IMR-90 (cell line): Measurements from ENCODE around the gene VNN1. TPM values are rescaled to one million over a fixed set of nuclear protein-coding genes. Genes with fewer than 3 reads are reported as not detected.

Source experiments
- ATAC-seq: fragments of 200-7000 bp; cut with Tn5 transposase; 2 replicates; pipeline ENCODE4 v1.9.1; 2020; ENCODE audit warnings: low read depth, mild to moderate bottlenecking, moderate library complexity
- BruUV-seq: library from RNA; stranded (reverse); fragments of 400-500 nt; replicated peaks from 2 replicates; lab custom pipeline; 2021; lab: Mats Ljungman, UMichigan
- CTCF ChIA-PET: fragments of 300-600 bp; formaldehyde crosslinking; extraction: SDS; loops from one replicate; lab custom pipeline; 2021; ENCODE audit warnings: antibody characterized with exemption; lab: Yijun Ruan, JAX
- POLR2A ChIA-PET: fragments of 300-600 bp; sonication (Branson Sonifier 250); formaldehyde crosslinking; loops from one replicate; lab custom pipeline; 2022; ENCODE audit warnings: antibody characterized with exemption; ENCODE audit not compliant: unreplicated experiment; lab: Charles Lee
- DNase-seq: peaks from one replicate; pipeline ENCODE4 v3.0.0; 2013
- H2AFZ ChIP-seq: replicated peaks from 2 replicates; pipeline ENCODE3; 2013; ENCODE audit warnings: low read length, mild to moderate bottlenecking; ENCODE audit not compliant: poor library complexity
- H2AK5ac ChIP-seq: 2 replicates; pipeline ENCODE4 v1.6.1; 2013; ENCODE audit warnings: low read depth, low read length, inconsistent platforms
- H2AK9ac ChIP-seq: replicated peaks from 2 replicates; pipeline ENCODE3; 2013; ENCODE audit warnings: mild to moderate bottlenecking, low read depth, low read length, moderate library complexity; ENCODE audit not compliant: poor library complexity
- H2BK120ac ChIP-seq: 2 replicates; pipeline ENCODE4 v1.6.1; 2013; ENCODE audit warnings: low read depth, low read length, inconsistent platforms
- H2BK15ac ChIP-seq: 3 replicates; pipeline ENCODE4 v1.6.1; 2013; ENCODE audit warnings: low read depth, low read length, inconsistent platforms
- H2BK20ac ChIP-seq: 2 replicates; pipeline ENCODE4 v1.6.1; 2013; ENCODE audit warnings: low read depth, mild to moderate bottlenecking, inconsistent platforms, low read length, moderate library complexity
- H2BK5ac ChIP-seq: 2 replicates; pipeline ENCODE4 v1.6.1; 2013; ENCODE audit warnings: mild to moderate bottlenecking, low read depth, low read length, inconsistent platforms; ENCODE audit not compliant: poor library complexity, severe bottlenecking
- H3K14ac ChIP-seq: replicated peaks from 2 replicates; pipeline ENCODE4 v1.6.1; 2013; ENCODE audit warnings: low read depth, low read length, inconsistent platforms
- H3K18ac ChIP-seq: 2 replicates; pipeline ENCODE4 v1.6.1; 2013; ENCODE audit warnings: low read depth, low read length, control low read depth
- H3K23ac ChIP-seq: 2 replicates; pipeline ENCODE4 v1.6.1; 2013; ENCODE audit warnings: low read depth, low read length, inconsistent platforms
- H3K27ac ChIP-seq: 2 replicates; pipeline ENCODE4 v1.5.1; 2013; ENCODE audit warnings: mild to moderate bottlenecking, control low read depth, low read length; ENCODE audit not compliant: insufficient read depth
- H3K27me3 ChIP-seq: 2 replicates; pipeline ENCODE4 v1.6.1; 2013; ENCODE audit warnings: low read length; ENCODE audit not compliant: control insufficient read depth, insufficient read depth
- H3K36me3 ChIP-seq: 2 replicates; pipeline ENCODE4 v1.6.1; 2013; ENCODE audit warnings: low read length, mixed read lengths; ENCODE audit not compliant: control insufficient read depth, insufficient read depth
- H3K4ac ChIP-seq: 2 replicates; pipeline ENCODE4 v1.6.1; 2013; ENCODE audit warnings: low read depth, low read length, inconsistent platforms
- H3K4me1 ChIP-seq: 2 replicates; pipeline ENCODE4 v1.6.1; 2013; ENCODE audit warnings: low read length, mixed read lengths; ENCODE audit not compliant: control insufficient read depth, insufficient read depth
- H3K4me2 ChIP-seq: 2 replicates; pipeline ENCODE4 v1.6.1; 2013; ENCODE audit warnings: low read depth, mild to moderate bottlenecking, control low read depth, low read length, moderate library complexity
- H3K4me3 ChIP-seq: 2 replicates; pipeline ENCODE4 v1.5.1; 2013; ENCODE audit warnings: low read depth, mild to moderate bottlenecking, control low read depth, low read length, moderate library complexity; ENCODE audit not compliant: insufficient read depth
- H3K56ac ChIP-seq: 2 replicates; pipeline ENCODE4 v1.6.1; 2013; ENCODE audit warnings: low read length, inconsistent platforms; ENCODE audit not compliant: insufficient read depth; ENCODE audit errors: extremely low read depth
- H3K79me1 ChIP-seq, 2 experiments: 2 replicates each; pipeline ENCODE4 v1.6.1; 2013; ENCODE audit warnings: low read length in 2 of 2, inconsistent platforms in 1 of 2, low read depth in 1 of 2
- H3K9ac ChIP-seq: 2 replicates; pipeline ENCODE4 v1.6.1; 2013; ENCODE audit warnings: low read depth, low read length, control low read depth
- H3K9me1 ChIP-seq: 2 replicates; pipeline ENCODE4 v1.6.1; 2013; ENCODE audit warnings: low read length, inconsistent platforms; ENCODE audit not compliant: insufficient read depth
- H3K9me3 ChIP-seq: 2 replicates; pipeline ENCODE4 v1.6.1; 2013; ENCODE audit warnings: low read length; ENCODE audit not compliant: control insufficient read depth, insufficient read depth
- H4K20me1 ChIP-seq: 2 replicates; pipeline ENCODE4 v1.6.1; 2013; ENCODE audit warnings: low read length, inconsistent platforms; ENCODE audit not compliant: insufficient read depth
- H4K5ac ChIP-seq: 2 replicates; pipeline ENCODE4 v1.6.1; 2013; ENCODE audit warnings: mild to moderate bottlenecking, low read depth, low read length, control low read depth
- H4K8ac ChIP-seq, 2 experiments: 2 replicates each; pipeline ENCODE4 v1.6.1; 2013; ENCODE audit warnings: low read depth in 2 of 2, low read length in 2 of 2, control low read depth in 1 of 2, inconsistent platforms in 1 of 2
- H4K91ac ChIP-seq: 2 replicates; pipeline ENCODE4 v1.6.1; 2013; ENCODE audit warnings: low read depth, low read length, inconsistent platforms; ENCODE audit not compliant: insufficient read depth
- BHLHE40 ChIP-seq: fragments of 150-350 bp; IDR thresholded peaks from 2 replicates; pipeline ENCODE4 v1.6.1; 2016; ENCODE audit warnings: mild to moderate bottlenecking, low read depth, low read length
- CEBPB ChIP-seq: IDR thresholded peaks from 2 replicates; pipeline ENCODE4 v1.6.1; 2012; ENCODE audit warnings: low read depth, low read length, improper control_type of control experiment
- CHD1 ChIP-seq: IDR thresholded peaks from 2 replicates; pipeline ENCODE4 v1.6.1; 2012; ENCODE audit warnings: low read depth, low read length, improper control_type of control experiment
- FOS ChIP-seq: fragments of 150-350 bp; IDR thresholded peaks from 2 replicates; pipeline ENCODE4 v1.6.1; 2016; ENCODE audit warnings: low read depth, low read length
- MAFK ChIP-seq: IDR thresholded peaks from 2 replicates; pipeline ENCODE4 v1.6.1; 2012; ENCODE audit warnings: low read depth, low read length, improper control_type of control experiment
- MAZ ChIP-seq: IDR thresholded peaks from 2 replicates; pipeline ENCODE4 v1.6.1; 2012; ENCODE audit warnings: low read depth, mild to moderate bottlenecking, low read length, improper control_type of control experiment, moderate library complexity, borderline replicate concordance
- MXI1 ChIP-seq: IDR thresholded peaks from 2 replicates; pipeline ENCODE4 v1.6.1; 2012; ENCODE audit warnings: low read depth, mild to moderate bottlenecking, low read length, moderate library complexity, borderline replicate concordance
- NFE2L2 ChIP-seq: fragments of 150-350 bp; IDR thresholded peaks from 2 replicates; pipeline ENCODE4 v1.6.1; 2016; ENCODE audit warnings: low read depth, mild to moderate bottlenecking, low read length
- POLR2A ChIP-seq: IDR thresholded peaks from 2 replicates; pipeline ENCODE4 v1.6.1; 2012; ENCODE audit warnings: mild to moderate bottlenecking, low read depth, low read length
- RAD21 ChIP-seq: IDR thresholded peaks from 2 replicates; pipeline ENCODE4 v1.6.1; 2012; ENCODE audit warnings: low read length, improper control_type of control experiment
- RCOR1 ChIP-seq: IDR thresholded peaks from 2 replicates; pipeline ENCODE4 v1.6.1; 2012; ENCODE audit warnings: mild to moderate bottlenecking, low read length, improper control_type of control experiment; ENCODE audit not compliant: insufficient replicate concordance
- RFX5 ChIP-seq: IDR thresholded peaks from 2 replicates; pipeline ENCODE4 v1.8.0; 2012; ENCODE audit warnings: low read depth, mild to moderate bottlenecking, low read length, moderate library complexity
- SMC3 ChIP-seq: fragments of 150-350 bp; IDR thresholded peaks from 2 replicates; pipeline ENCODE4 v1.6.1; 2016; ENCODE audit warnings: low read depth, mild to moderate bottlenecking, antibody characterized with exemption, low read length, moderate library complexity
- WGBS, 2 experiments: methylation state at CpG; one replicate each; pipeline versions ENCODE4 v1.1.5 to v1.1.7; 2013; ENCODE audit warnings: missing lambda C conversion rate in 2 of 2; ENCODE audit not compliant: insufficient read length in 1 of 2; ENCODE audit errors: extremely low coverage in 2 of 2; 5-methylcytosine and 5-hydroxymethylcytosine counted together
- dilution Hi-C: fragments of 300-500 bp; cut with HindIII; formaldehyde crosslinking; loops from one replicate; pipeline ENCODE4 v1.14.3; 2018; ENCODE audit warnings: low sequenced_read_pairs; ENCODE audit not compliant: unreplicated experiment
- in situ Hi-C: fragments of 300-500 bp; cut with MboI; formaldehyde crosslinking; loops from 3 replicates; pipeline ENCODE4 v1.14.3; 2019; ENCODE audit warnings: low sequenced_read_pairs, inconsistent platforms, mixed read lengths
- intact Hi-C: fragments of 100-400 bp; cut with micrococcal nuclease; formaldehyde crosslinking; loops from 2 replicates; pipeline ENCODE4 v1.10.0; 2022
- polyA plus RNA-seq, 3 experiments: library from polyadenylated mRNA; depleted of rRNA; stranded (reverse); fragments of >200 nt; gene quantifications; 2 replicates each; pipeline ENCODE4 v1.2.3, GENCODE V29; 2012; ENCODE audit warnings: low replicate concordance in 1 of 3
- total RNA-seq: library from RNA; depleted of rRNA; stranded (reverse); fragments of >200 nt; gene quantifications from 2 replicates; pipeline ENCODE4 v1.2.3, GENCODE V29; 2012
- TF ChIP-seq, protein P1 (sequence below): fragments of 150-350 bp; IDR thresholded peaks from 2 replicates; pipeline ENCODE4 v1.6.1; 2016; ENCODE audit warnings: low read depth, mild to moderate bottlenecking, low read length, moderate library complexity, borderline replicate concordance
- TF ChIP-seq, protein P2 (sequence below): fragments of 150-350 bp; IDR thresholded peaks from 2 replicates; pipeline ENCODE4 v1.6.1; 2017; ENCODE audit warnings: mild to moderate bottlenecking, antibody characterized with exemption, low read length, low read depth
- TF ChIP-seq, protein P3 (sequence below): conservative IDR thresholded peaks from 2 replicates; pipeline ENCODE4 v1.5.1; 2012; ENCODE audit warnings: mild to moderate bottlenecking, low read depth, low read length, improper control_type of control experiment

VNN1 gene
- total and polyA plus RNA-seq, 2 of the 4 experiments (the other 2 are of a cell fraction): 0.07 TPM; not detected in 1

DNA sequence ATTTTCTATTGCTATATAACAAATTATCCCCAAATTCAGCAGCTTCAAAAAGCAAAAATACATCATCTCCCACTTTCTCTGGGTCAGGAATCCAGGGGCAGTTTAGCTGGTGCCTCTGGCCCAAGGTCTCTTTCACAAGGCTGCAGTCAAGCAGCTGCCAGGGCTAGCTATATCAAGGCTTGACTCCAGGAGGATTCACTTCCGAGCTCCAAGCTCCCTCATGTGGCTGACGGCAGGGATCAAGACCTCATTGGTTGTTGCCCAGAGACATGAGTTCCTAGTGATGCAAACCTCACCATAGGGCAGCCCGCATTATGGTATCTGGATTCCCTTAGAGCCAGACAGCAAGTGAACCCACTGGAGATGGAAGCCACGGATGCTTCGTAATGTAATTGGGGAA lies 1.3 kb upstream of the VNN1 start:
- peak; percentile 88 for ATAC-seq
- in situ Hi-C loops: no loop called here
- dilution Hi-C loops: no loop called here

More for the DNA sequence above, 1.3 kb upstream of the VNN1 start:
- Histone ChIP-seq H3K9me1 (no peaks in the 10 kb centered on the region; the same call in 1 of the 2 replicates), H3K9ac (no peak overlapping the region), H4K91ac (no peak overlapping the region), H3K27me3 (no peaks in the 10 kb centered on the region), H3K18ac (no peak overlapping the region), H2BK5ac (no peak overlapping the region), H3K56ac (no peak overlapping the region), H4K5ac (no peak overlapping the region), H3K79me1 (no peaks in the 10 kb centered on the region), H3K4ac (no peak overlapping the region), H3K27ac (no peak overlapping the region), H4K20me1 (no peaks in the 10 kb centered on the region), H2BK15ac (no peak overlapping the region), H2BK120ac (no peak overlapping the region), H3K9me3 (no peaks in the 10 kb centered on the region), H3K4me1 (0 out of 2 replicates have a peak, but pooled peaks cover 3% of the 10 kb centered on the region), H2AK5ac (peak overlapping the region; percentile 2; the same call in 1 of the 2 replicates), H4K8ac (no peak overlapping the region), H2AFZ (no peak overlapping the region), H3K23ac (no peak overlapping the region), H3K36me3 (no peaks in the 10 kb centered on the region), H3K14ac (no peak overlapping the region), H3K4me3 (no peak overlapping the region), H3K4me2 (no peak overlapping the region), H2AK9ac (no peak overlapping the region), H2BK20ac (no peak overlapping the region)
- no TSS peak for BruUV-seq
- TF ChIP-seq RFX5 (no peak), MAFK (no peak), CEBPB (no peak), RAD21 (peak; percentile 57), MXI1 (no peak), MAZ (no peak), FOS (no peak), RCOR1 (no peak), NFE2L2 (no peak), SMC3 (peak; percentile 50), POLR2A (no peak), BHLHE40 (no peak), CHD1 (no peak)
- TF ChIP-seq, protein P1, sequence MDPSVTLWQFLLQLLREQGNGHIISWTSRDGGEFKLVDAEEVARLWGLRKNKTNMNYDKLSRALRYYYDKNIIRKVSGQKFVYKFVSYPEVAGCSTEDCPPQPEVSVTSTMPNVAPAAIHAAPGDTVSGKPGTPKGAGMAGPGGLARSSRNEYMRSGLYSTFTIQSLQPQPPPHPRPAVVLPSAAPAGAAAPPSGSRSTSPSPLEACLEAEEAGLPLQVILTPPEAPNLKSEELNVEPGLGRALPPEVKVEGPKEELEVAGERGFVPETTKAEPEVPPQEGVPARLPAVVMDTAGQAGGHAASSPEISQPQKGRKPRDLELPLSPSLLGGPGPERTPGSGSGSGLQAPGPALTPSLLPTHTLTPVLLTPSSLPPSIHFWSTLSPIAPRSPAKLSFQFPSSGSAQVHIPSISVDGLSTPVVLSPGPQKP: no peak
- TF ChIP-seq, protein P2, sequence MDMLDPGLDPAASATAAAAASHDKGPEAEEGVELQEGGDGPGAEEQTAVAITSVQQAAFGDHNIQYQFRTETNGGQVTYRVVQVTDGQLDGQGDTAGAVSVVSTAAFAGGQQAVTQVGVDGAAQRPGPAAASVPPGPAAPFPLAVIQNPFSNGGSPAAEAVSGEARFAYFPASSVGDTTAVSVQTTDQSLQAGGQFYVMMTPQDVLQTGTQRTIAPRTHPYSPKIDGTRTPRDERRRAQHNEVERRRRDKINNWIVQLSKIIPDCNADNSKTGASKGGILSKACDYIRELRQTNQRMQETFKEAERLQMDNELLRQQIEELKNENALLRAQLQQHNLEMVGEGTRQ: no peak
- TF ChIP-seq, protein P3, sequence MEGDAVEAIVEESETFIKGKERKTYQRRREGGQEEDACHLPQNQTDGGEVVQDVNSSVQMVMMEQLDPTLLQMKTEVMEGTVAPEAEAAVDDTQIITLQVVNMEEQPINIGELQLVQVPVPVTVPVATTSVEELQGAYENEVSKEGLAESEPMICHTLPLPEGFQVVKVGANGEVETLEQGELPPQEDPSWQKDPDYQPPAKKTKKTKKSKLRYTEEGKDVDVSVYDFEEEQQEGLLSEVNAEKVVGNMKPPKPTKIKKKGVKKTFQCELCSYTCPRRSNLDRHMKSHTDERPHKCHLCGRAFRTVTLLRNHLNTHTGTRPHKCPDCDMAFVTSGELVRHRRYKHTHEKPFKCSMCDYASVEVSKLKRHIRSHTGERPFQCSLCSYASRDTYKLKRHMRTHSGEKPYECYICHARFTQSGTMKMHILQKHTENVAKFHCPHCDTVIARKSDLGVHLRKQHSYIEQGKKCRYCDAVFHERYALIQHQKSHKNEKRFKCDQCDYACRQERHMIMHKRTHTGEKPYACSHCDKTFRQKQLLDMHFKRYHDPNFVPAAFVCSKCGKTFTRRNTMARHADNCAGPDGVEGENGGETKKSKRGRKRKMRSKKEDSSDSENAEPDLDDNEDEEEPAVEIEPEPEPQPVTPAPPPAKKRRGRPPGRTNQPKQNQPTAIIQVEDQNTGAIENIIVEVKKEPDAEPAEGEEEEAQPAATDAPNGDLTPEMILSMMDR: peak; percentile 50
- WGBS, 2 experiments: 35% methylated on average over 2 of the region's 5 CpGs; no CpG with 5 or more reads in 1 of the 2 experiments
- intact Hi-C loops: loop anchor here (5.0 kb wide), 1 partner anchor 33 kb away; no protein-coding TSS in a partner anchor
- CTCF ChIA-PET: interaction anchor here (0.6 to 1.9 kb wide), 10 partner anchors 9 to 46 kb away, joined by 3 to 10 read pairs (median 3); no protein-coding TSS in a partner anchor
- peak; percentile 76 for DNase-seq
- POLR2A ChIA-PET: interaction anchor here (0.7 kb wide), 1 partner anchor 13 kb away, joined by 3 read pairs; no protein-coding TSS in a partner anchor
